ENCODE measurements around the gene BTBD18. TPM values are rescaled to one million over a fixed set of nuclear protein-coding genes. Genes with fewer than 3 reads are reported as not detected.
"Not testable (repeated sequence)": the region's sequence is repeated elsewhere in the genome, so short reads cannot be mapped to it uniquely, and the experiment has no call there.

BTBD18 gene
- total RNA-seq, 1 donor from 2014 or later: not detected

DNA sequence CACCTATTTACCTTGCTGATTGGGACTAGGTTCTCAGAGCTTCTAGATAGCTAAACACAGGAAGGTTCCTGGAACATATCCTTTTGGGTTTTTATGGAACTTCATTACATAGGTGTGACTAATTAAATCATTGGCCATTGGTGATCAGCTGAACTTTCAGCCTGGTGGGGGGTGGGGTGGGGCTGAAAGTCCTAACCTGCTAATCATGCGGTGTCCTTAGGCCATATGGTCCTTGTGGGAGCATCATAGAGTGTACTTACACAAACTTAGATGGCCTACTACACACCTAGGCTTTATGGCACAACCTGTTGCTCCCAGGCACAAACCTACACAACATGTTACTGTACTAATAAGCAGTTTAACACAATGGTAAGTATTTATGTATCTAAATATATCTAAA is 19.0 kb downstream of the BTBD18 start:
- no peak for DNase-seq (ENCODE audit: low spot score)

- DNase-seq (ENCODE audit: low spot score): no peak
These were observed 22.1 kb downstream of the BTBD18 start for GRCh38 chr11:57729479-57729878.

DNA sequence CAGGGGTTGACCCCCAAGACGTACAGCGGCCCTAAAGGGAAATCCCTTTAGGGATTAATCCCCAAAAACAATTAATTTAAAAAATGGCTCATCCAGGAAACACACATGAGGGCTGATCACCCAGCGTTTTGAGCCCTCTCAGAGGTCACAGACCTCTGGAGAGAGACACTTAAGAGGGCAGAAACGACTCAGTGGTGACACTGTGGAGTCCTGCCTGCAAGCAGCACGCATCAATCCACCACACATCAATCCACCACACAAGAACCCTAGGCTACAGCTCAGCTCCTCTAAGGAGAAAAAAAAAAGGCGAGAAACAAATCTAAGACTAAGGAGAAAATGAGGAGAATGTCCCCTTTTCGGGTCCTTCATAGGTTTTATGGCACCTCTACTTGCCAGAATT is 22.8 kb downstream of the BTBD18 start:
- no peak for DNase-seq (ENCODE audit: low spot score)

- DNase-seq (ENCODE audit: low spot score): no peak
These were observed 24.4 kb downstream of the BTBD18 start for GRCh38 chr11:57727185-57727584.

DNA sequence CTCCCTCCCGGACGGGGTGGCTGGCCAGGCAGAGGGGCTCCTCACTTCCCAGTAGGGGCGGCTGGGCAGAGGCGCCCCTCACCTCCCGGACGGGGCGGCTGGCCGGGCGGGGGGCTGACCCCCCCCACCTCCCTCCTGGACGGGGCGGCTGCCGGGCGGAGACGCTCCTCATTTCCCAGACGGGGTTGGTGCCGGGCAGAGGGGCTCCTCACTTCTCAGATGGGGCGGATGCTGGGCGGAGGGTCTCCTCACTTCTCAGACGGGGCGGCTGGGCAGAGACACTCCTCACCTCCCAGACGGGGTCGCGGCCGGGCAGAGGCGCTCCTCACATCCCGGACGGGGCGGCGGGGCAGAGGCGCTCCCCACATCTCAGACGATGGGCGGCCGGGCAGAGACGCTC is 34.9 kb downstream of the BTBD18 start:
- not testable (repeated sequence) for DNase-seq (ENCODE audit: low spot score)

- no peak for DNase-seq (ENCODE audit: low spot score)
These were observed 37.8 kb downstream of the BTBD18 start for GRCh38 chr11:57713835-57714234.

DNA sequence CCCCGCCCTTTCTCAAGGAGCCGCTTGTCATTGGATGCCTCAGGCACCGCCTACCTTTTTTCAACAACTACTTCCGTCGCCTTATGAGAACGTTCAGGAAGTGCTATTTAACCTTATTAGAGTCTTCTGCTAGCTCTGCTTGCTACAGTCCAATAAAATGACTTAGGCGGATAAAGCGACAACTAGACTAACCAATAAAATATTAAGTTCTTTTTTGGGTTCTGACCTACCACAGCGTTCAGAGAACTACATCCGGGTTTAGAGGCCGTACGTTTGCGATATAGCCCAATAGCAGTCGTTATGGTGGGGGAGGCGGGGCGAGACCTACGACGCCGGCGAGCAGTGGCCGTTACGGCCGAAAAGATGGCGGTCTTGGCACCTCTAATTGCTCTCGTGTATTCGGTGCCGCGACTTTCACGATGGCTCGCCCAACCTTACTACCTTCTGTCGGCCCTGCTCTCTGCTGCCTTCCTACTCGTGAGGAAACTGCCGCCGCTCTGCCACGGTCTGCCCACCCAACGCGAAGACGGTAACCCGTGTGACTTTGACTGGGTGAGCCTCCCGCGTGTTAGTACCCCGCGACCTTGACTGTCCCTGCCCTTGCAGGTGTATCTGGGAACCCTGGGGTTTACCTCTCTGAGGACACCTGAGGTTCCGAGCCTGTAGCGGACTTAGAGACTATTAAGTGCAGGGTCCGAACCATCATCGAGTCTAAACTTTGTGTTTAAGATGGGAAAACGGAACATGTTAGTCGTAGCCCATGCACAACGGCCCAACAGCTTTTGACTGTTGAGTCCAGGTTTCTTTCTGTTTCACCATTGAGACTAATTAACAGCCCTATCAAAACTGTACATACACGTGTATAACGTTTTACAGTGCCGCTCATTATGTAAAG is 39.1 kb downstream of the BTBD18 start, which contains the start of gene TMX2:
TSS of gene TMX2 (plus strand) at position 338 of the 895 bp plus-strand sequence. CDS start at position 364, 26 bp downstream.
- peak; percentile 96 for DNase-seq (ENCODE audit: low spot score)

- peak; percentile 87 for DNase-seq (ENCODE audit: low spot score)
These were observed 40.0 kb downstream of the BTBD18 start, which contains the start of gene MED19 for GRCh38 chr11:57711414-57712255. Gene MED19, minus strand, starts transcription at chr11:57712215. Its CDS starts 36 bp downstream, at chr11:57712179.

DNA sequence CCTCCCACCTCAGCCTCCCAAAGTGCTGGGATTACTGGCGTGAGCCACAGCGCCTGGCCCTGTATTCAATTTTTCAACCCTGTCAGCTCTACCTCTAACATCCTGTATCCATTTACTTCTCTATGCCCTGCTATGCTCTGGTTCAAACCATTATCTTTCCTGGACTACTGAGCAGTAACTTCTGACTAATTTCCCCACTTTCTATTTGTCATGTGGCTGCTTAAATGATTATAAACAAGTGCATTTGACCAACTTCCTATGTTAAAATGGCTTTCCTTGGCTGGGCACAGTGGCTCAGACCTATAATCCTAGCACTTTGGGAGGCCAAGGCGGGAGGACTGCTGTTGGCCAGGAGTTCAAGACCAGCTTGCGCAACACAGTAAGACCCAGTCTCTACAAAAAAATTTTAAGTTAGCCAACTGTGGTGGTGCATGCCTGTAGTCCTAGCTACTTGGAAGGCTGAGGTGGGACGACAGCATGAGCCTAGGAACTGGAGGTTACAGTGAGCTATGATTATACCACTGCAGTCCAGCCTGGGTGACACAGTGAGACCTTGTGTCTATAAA is 41.7 kb downstream of the BTBD18 start:
- DNase-seq (ENCODE audit: low spot score): no peak

- not testable (repeated sequence) for DNase-seq (ENCODE audit: low spot score)
These were observed 46.2 kb downstream of the BTBD18 start for GRCh38 chr11:57705432-57705831.

DNA sequence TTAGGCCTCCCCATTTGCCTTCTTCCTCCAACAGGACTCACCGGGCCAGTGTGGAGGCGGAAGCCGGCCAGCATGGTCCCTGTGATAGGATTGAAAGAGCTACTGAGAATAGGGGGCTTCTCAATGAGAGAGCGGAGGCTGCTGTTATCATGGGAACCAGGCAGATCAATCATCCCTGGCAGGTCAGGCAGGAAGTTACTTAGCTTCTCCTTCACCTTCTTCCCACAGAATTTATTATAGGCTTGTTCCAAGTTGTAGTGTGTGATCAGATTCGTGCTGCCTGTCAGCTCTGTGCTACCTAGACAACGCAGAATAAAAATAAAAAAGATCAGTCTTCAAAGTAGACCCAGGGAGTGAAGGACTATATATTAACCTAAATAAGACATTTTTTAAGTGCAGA is 46.7 kb downstream of the BTBD18 start:
- DNase-seq (ENCODE audit: low spot score): no peak

GRCh38 chr11:57703341-57703740 is 48.3 kb downstream of the BTBD18 start:
- DNase-seq (ENCODE audit: low spot score): no peak

- DNase-seq (ENCODE audit: low spot score): no peak
These were observed 51.2 kb downstream of the BTBD18 start for GRCh38 chr11:57700425-57700824.

DNA sequence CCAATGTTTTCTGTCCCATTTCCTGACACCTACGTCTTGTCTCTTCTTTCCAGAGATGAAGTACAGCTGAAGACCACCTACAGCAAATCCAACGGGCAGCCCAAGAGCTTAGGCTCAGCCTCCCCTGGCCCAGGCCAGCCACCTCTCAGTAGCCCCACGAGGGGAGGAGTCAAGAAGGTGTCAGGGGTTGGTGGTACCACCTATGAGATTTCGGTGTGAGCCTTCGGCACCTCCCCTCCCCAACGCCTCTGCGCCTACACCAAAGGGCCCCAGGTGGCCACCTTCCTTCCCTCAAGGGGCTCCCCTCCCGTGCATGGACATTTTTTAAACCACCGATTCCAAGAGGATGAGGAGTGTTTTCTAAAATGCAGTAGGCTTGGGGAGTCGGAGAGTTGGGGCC is 51.8 kb downstream of the BTBD18 start:
- no peak for DNase-seq (ENCODE audit: low spot score)

DNA sequence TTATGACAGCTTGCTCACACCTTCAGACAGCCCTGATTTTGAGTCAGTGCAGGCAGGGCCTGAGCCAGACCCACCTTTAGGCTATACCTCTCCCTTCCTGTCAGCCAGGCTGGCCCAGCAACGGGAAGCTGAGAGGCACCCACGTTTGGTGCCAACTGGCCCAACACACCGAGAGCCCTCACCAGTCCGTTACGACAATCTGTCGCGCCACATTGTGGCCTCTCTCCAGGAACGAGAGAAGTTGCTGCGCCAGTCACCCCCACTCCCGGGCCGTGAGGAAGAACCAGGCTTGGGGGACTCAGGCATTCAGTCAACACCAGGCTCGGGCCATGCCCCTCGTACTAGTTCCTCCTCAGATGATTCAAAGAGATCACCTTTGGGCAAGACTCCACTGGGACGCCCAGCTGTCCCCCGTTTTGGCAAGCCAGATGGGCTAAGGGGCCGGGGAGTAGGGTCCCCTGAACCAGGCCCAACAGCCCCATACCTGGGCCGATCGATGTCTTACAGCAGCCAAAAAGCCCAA is 52.7 kb downstream of the BTBD18 start:
- no peak for DNase-seq (ENCODE audit: low spot score)

Other genes with a start within 250 kb of the BTBD18 start
- gene SLC43A1, start 236.1 kb downstream of the BTBD18 start, total RNA-seq: 89.5 TPM
- gene TIMM10, start 221.1 kb downstream of the BTBD18 start, total RNA-seq: 31.2 TPM
- not detected for gene SMTNL1, start 214.2 kb downstream of the BTBD18 start, total RNA-seq
- gene UBE2L6, start 184.1 kb downstream of the BTBD18 start, total RNA-seq: 71.9 TPM
- gene SERPING1, start 154.1 kb downstream of the BTBD18 start, total RNA-seq: 614 TPM
- 1.9 TPM for gene YPEL4, start 101.9 kb downstream of the BTBD18 start, total RNA-seq
- 10.3 TPM for gene CLP1, start 94.1 kb downstream of the BTBD18 start, total RNA-seq
- gene ZDHHC5, start 83.7 kb downstream of the BTBD18 start, total RNA-seq: 60.7 TPM
- 15.6 TPM for gene MED19, start 39.6 kb downstream of the BTBD18 start, total RNA-seq
- gene TMX2, start 39.2 kb downstream of the BTBD18 start, total RNA-seq: 72.3 TPM
- 120 TPM for gene SELENOH, start 10.3 kb downstream of the BTBD18 start, total RNA-seq
- gene CTNND1, start 10.0 kb upstream of the BTBD18 start, total RNA-seq: 238 TPM

All from mucosa of gallbladder (tissue), 1 donor.